GM20000 (cell line): Measurements from ENCODE around the gene ANKDD1A.

Experiments
- DNase-seq: peaks from one replicate; pipeline ENCODE4 v3.0.0; 2012; ENCODE audit warnings: low spot score
- TF ChIP-seq, protein P1 (sequence below): IDR thresholded peaks from 2 replicates; pipeline ENCODE4 v1.5.1; 2012; ENCODE audit warnings: mild to moderate bottlenecking, control low read depth; ENCODE audit errors: extremely low read depth, missing control alignments

The ANKDD1A gene

DNA sequence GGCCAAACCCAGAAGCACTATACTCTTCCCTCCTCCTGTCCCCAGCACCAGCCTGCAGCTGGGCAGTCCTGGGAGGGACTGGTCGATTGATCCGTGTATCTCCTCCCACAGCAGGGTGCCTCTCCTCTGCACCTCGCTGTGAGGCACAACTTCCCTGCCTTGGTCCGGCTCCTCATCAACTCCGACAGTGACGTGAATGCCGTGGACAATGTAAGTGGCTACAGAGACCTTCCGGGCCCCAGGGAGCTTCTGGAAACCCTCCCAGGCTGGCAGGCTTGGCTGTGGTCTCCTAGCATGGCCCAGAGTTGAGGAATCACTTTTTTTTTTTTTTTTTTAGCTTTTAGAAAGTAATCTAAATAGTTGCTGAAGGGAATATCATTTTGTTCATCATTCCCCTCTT lies 30.7 kb downstream of the ANKDD1A start:
- DNase-seq = no peak
- TF ChIP-seq, protein P1, sequence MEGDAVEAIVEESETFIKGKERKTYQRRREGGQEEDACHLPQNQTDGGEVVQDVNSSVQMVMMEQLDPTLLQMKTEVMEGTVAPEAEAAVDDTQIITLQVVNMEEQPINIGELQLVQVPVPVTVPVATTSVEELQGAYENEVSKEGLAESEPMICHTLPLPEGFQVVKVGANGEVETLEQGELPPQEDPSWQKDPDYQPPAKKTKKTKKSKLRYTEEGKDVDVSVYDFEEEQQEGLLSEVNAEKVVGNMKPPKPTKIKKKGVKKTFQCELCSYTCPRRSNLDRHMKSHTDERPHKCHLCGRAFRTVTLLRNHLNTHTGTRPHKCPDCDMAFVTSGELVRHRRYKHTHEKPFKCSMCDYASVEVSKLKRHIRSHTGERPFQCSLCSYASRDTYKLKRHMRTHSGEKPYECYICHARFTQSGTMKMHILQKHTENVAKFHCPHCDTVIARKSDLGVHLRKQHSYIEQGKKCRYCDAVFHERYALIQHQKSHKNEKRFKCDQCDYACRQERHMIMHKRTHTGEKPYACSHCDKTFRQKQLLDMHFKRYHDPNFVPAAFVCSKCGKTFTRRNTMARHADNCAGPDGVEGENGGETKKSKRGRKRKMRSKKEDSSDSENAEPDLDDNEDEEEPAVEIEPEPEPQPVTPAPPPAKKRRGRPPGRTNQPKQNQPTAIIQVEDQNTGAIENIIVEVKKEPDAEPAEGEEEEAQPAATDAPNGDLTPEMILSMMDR = no peak

DNA sequence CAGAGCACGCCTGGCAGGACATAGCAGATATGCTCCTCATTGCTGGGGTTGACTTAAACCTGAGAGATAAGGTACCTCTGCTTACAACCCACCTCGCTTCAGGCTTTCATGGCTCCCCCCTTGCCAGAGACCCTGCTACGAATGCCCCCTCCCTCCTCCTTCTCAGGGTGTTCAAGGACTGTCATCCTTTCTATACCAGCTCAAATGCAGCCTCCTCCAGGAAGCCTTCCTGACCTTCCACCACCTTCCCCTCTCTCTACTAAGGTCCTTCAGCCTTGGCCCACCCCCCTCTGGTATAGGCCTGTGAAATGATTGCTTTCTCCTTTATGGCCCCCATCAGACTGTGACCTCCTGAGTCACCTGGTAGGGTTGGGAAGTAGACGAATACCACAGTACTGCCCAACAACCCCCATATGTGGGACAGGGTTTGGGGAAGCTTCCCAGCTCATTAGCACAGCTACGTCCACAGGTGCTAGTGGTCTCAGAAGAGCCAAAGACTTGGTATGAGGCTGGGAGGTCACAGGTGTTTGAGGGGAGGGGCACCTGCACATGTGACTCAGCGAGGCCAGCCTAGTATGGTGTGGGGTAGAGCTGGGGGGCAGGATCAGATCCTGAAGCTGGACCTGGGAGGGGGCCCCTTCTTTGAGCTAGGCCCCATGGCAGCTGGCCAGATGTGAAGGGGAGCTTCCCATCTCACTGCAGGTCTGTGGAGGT lies 32.0 kb downstream of the ANKDD1A start:
- TF ChIP-seq, protein P1 = no peak
- no peak for DNase-seq

DNA sequence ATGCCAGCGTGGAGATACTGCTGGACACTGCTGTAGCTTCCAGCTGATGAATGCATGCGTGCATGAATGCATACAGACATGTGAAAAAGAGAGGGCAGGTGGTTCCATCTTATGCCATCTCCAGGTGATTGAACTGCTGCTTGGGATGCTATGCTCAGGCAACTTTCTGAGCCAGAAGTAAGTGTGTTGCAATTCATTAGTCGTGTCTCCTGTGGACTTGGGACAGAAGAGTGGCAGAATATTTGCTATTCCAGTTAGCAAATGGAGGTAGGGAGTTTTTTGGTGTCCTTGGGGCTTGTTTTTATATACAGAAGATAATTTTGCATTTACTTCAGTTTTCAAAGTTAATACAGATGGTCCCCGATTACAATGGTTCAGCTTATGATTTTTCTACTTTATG lies 33.3 kb downstream of the ANKDD1A start:
- TF ChIP-seq, protein P1 = no peak
- DNase-seq = no peak

DNA sequence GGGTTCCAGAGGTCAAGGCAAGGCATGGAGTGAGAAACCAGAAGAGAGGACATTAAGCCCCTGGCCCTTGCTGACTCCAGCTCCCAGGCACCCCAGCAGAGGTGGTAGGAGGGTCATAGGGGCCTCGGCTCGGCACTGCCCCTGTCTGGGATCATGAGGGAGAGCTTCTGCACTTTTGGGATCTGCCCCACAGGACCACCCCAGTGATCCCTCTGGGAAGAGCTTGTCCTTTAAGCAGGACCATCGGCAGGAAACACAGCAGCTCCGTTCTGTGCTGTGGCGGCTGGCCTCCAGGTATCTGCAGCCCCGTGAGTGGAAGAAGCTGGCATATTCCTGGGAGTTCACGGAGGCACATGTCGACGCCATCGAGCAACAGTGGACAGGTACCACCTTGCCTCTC lies 35.5 kb downstream of the ANKDD1A start:
- no peak for DNase-seq
- TF ChIP-seq, protein P1 = no peak

DNA sequence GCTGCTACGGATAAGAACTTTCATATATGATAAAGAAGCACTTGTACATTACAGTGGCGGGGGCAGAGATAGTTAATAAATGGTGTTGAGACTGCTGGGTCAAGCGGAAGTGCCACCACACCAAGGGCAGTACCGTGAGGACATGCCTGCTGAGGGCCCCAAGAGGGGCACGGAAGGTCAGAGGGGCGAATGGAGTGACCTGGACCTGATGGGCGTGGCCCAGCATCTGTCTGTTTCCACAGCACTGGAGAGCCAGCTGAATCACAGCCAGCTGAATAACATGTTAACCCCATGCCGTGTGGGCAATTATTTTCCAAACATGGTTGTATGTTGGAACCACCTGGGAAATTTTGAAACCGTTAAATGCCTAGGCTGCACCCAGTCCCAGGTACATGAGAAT lies 37.2 kb downstream of the ANKDD1A start:
- TF ChIP-seq, protein P1 = no peak
- no peak for DNase-seq

DNA sequence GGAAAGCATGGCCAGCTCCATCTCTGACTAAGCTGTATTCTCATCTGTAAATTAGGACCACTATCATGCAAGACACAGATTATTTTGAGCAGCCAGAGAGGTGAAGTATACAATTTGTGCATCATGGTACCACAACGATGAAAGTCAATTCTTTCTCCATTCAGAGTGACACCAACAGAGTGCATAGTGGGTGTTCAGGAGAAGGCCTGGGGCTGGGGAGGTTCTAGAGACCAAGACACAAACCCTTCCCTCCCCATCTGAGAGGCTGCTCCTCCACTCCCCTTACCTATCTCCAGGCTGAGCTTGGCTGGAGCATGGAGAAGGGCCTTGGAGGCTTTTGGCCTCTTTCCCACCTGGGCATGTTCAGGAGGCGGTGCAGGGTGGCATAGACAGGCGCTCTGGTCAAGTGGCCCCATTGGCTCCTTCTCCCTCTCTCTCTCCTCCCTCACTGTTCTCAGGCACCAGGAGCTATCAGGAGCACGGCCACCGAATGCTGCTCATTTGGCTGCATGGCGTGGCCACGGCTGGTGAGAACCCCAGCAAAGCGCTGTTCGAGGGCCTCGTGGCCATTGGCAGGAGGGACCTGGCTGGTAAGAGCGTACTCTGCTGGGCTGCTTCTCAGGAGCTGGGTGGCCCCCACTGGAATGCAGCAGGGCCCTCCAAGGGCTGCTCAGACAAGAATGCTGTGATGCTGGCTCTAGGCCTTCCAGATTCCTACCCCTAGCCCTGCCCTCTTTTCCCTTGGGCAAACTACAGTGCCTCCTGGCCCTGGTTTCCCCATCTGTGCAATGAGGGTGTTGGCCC lies 37.9 kb downstream of the ANKDD1A start:
- TF ChIP-seq, protein P1 = no peak
- no peak for DNase-seq

DNA sequence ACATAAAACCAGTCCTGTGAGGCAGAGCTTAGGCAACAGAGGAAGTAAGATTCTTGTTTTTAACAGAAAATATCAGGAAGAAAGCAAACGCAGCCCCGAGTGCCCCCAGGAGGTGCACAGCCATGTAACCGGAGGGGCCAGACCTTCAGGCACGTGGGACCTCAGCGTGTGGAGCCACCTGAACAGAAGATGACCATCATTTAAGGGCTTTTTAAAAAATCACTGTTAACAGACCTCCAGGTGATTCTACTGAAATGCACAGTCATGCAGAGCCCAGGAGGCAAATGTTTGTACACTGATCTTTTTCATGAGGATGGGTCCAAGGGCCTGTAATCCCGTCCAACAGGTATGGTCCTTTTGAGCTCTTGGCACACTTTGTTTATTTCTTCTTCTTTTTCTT lies 39.2 kb downstream of the ANKDD1A start:
- DNase-seq = no peak
- TF ChIP-seq, protein P1 = no peak
